ENCODE results near the gene GNPTAB.
"Not testable (repeated sequence)": the region's sequence is repeated elsewhere in the genome, so short reads cannot be mapped to it uniquely, and the experiment has no call there.

GNPTAB gene

GRCh38 chr12:101830367-101831325 lies at the start of gene GNPTAB:
Gene GNPTAB (minus strand): TSS chr12:101830959. CDS start chr12:101830675, 284 bp downstream.
- peak within 1 kb of the TSS; percentile 49 for H3K27ac ChIP-seq (ENCODE audit: low read length)
- H3K4me3 ChIP-seq (ENCODE audit: low read depth in 1 of 2, low read length in 2 of 2): peak within 1 kb of the TSS; percentile 80 to 87
- H3K4me1 ChIP-seq (ENCODE audit: control insufficient read depth in 1 of 2, insufficient read depth in 2 of 2, low read length in 2 of 2): peaks cover 3 to 20% of the 10 kb centered on the region in 2 donors

DNA sequence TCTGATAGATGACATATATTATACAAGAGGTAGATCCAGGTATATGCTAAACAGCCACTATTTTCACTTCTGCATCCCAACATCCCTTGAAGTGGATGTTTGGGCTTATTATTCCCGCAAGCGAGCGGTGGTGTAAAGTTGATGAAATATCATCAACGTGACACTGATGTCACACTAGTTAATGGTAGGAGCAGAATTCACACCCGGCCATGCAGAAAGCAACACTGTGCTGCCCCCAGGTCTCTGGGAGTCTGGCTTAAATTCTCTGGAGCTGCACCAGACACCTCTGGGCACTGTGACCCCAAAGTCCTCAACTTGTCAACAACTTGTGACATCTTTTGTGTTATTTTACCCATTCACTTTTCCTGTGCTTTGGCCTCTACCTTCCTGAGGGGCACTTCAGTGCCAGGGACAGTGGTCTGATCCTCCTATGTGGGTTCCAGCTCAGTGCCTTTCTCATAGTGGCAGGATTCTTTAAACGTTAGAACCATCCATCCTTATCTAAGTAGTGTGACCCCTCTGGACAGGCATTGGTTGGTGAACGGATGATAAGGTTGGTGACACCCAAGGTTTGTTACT lies 47.6 kb upstream of the GNPTAB start:
- Histone ChIP-seq H3K4me3 (ENCODE audit: low read depth in 1 of 2, low read length in 2 of 2) (peak overlapping the region; percentile 88 to 92), H3K4me1 (ENCODE audit: control insufficient read depth in 1 of 2, insufficient read depth in 2 of 2, low read length in 2 of 2) (peaks cover 0 to 9% of the 10 kb centered on the region in 2 donors), H3K27ac (ENCODE audit: low read length) (peak overlapping the region; percentile 72), H3K36me3 (ENCODE audit: control insufficient read depth in 1 of 2, insufficient read depth in 2 of 2, low read length in 2 of 2) (no peaks in the 10 kb centered on the region), H3K9me3 (ENCODE audit: control insufficient read depth in 1 of 2, low read length in 2 of 2) (no peaks in the 10 kb centered on the region), H3K27me3 (ENCODE audit: low read depth, low read length) (no peaks in the 10 kb centered on the region)

More at GRCh38 chr12:101830367-101831325, at the start of gene GNPTAB:
- Histone ChIP-seq H3K9me3 (ENCODE audit: control insufficient read depth in 1 of 2, low read length in 2 of 2) (no peaks in the 10 kb centered on the region), H3K36me3 (ENCODE audit: control insufficient read depth in 1 of 2, insufficient read depth in 2 of 2, low read length in 2 of 2) (no peaks in the 10 kb centered on the region), H3K27me3 (ENCODE audit: low read depth, low read length) (no peaks in the 10 kb centered on the region)

- peaks cover 0 to 9% of the 10 kb centered on the region in 2 donors for H3K4me1 ChIP-seq (ENCODE audit: control insufficient read depth in 1 of 2, insufficient read depth in 2 of 2, low read length in 2 of 2)
- H3K36me3 ChIP-seq (ENCODE audit: control insufficient read depth in 1 of 2, insufficient read depth in 2 of 2, low read length in 2 of 2): no peaks in the 10 kb centered on the region
- H3K4me3 ChIP-seq (ENCODE audit: low read depth in 1 of 2, low read length in 2 of 2): peak overlapping the region; percentile 88 to 92
- H3K9me3 ChIP-seq (ENCODE audit: control insufficient read depth in 1 of 2, low read length in 2 of 2): no peaks in the 10 kb centered on the region
- no peaks in the 10 kb centered on the region for H3K27me3 ChIP-seq (ENCODE audit: low read depth, low read length)
- H3K27ac ChIP-seq (ENCODE audit: low read length): peak overlapping the region; percentile 72
Measured at GRCh38 chr12:101877806-101878242, 47.1 kb upstream of the GNPTAB start.

DNA sequence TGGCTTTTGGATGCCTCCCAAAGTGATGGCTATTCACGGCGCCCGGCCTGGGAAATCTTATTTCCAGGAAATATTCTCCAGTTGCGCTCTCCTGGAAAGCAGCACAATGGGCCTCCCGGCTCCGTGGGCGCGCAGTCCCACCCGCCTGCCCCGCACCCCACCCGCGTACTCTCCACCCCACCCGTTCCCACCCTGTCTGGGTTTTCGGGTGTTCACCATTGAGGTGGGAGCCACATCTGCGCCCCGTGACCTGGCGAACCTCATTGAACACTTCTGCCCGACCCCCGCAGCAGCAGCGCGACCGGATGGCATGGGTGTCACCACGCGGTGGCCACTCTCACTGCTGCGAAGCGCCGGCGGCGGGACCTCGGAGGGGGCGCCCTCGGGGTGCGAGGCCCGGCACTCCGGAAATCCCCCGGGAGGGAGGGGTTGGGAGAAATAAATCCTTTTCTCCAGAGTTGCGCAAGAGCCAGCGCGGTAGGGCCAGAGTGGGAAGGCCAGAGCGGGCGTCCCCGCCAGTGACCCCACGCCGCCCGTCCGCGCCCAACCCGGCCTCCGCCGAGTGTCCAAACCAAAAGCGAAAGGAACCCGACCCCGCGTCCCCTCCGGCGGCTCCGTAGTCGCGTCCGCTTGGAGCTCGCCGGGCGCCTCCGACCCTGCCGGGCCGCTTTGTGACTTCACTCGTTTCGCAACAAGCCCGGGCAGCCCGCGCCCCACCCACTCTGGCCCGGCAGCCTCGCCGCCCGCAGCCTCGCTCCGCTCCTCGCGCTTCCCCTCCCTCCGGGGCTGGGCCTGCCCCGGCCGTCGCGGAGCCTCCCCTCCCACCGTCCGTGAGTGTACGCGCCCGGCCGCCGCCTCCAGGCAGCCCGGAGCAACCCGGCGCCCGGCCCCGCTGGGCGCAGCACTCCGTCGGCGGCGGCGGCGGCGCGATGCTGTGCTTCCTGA lies 46.4 kb upstream of the GNPTAB start, which contains the start of gene DRAM1:
Gene DRAM1, plus strand, starts transcription at position 720 of the 945 bp plus-strand sequence. Its CDS starts 210 bp downstream, at position 930.
- Histone ChIP-seq H3K36me3 (ENCODE audit: control insufficient read depth in 1 of 2, insufficient read depth in 2 of 2, low read length in 2 of 2) (no peaks in the 10 kb centered on the region), H3K4me1 (ENCODE audit: control insufficient read depth in 1 of 2, insufficient read depth in 2 of 2, low read length in 2 of 2) (peaks cover 0 to 9% of the 10 kb centered on the region in 2 donors), H3K27me3 (ENCODE audit: low read depth, low read length) (no peaks in the 10 kb centered on the region), H3K27ac (ENCODE audit: low read length) (peak within 1 kb of the TSS; percentile 72), H3K4me3 (ENCODE audit: low read depth in 1 of 2, low read length in 2 of 2) (peak within 1 kb of the TSS; percentile 88 to 92), H3K9me3 (ENCODE audit: control insufficient read depth in 1 of 2, low read length in 2 of 2) (no peaks in the 10 kb centered on the region)

- Histone ChIP-seq H3K27ac (ENCODE audit: low read length) (peak overlapping the region; percentile 72), H3K4me1 (ENCODE audit: control insufficient read depth in 1 of 2, insufficient read depth in 2 of 2, low read length in 2 of 2) (peaks cover 0 to 9% of the 10 kb centered on the region in 2 donors), H3K4me3 (ENCODE audit: low read depth in 1 of 2, low read length in 2 of 2) (peak overlapping the region; percentile 88 to 92), H3K27me3 (ENCODE audit: low read depth, low read length) (no peaks in the 10 kb centered on the region), H3K9me3 (ENCODE audit: control insufficient read depth in 1 of 2, low read length in 2 of 2) (no peaks in the 10 kb centered on the region), H3K36me3 (ENCODE audit: control insufficient read depth in 1 of 2, insufficient read depth in 2 of 2, low read length in 2 of 2) (no peaks in the 10 kb centered on the region)
Measured at GRCh38 chr12:101876322-101876860, 45.6 kb upstream of the GNPTAB start.

- H3K27ac ChIP-seq (ENCODE audit: low read length): no peak overlapping the region
Measured at GRCh38 chr12:101875162-101875561, 44.4 kb upstream of the GNPTAB start.

DNA sequence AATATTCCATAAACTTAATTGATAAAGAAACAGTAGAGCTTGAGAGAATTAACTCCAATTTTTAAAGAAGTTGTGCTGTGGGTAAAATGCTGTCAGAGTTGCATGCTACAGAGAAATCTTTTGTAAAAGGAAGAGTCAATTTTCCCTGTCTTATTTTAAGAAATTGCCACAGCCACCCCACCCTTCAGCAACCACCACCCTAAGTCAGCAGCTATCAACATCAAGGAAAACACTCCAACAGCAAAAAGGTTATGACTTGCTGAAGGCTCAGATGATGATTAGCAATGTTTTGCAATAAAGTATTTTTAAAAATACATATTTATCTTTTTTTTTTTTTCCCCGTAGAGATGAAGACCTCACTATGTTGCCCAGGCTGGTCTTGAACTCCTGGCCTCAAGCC lies 40.2 kb upstream of the GNPTAB start:
- Histone ChIP-seq H3K4me3 (ENCODE audit: low read depth in 1 of 2, low read length in 2 of 2) (no peak overlapping the region), H3K9me3 (ENCODE audit: control insufficient read depth in 1 of 2, low read length in 2 of 2) (no peaks in the 10 kb centered on the region), H3K27ac (ENCODE audit: low read length) (no peak overlapping the region), H3K27me3 (ENCODE audit: low read depth, low read length) (no peaks in the 10 kb centered on the region), H3K4me1 (ENCODE audit: control insufficient read depth in 1 of 2, insufficient read depth in 2 of 2, low read length in 2 of 2) (no peaks in the 10 kb centered on the region), H3K36me3 (ENCODE audit: control insufficient read depth in 1 of 2, insufficient read depth in 2 of 2, low read length in 2 of 2) (no peaks in the 10 kb centered on the region)

More at GRCh38 chr12:101875162-101875561, 44.4 kb upstream of the GNPTAB start:
- H3K27me3 ChIP-seq (ENCODE audit: low read depth, low read length): no peaks in the 10 kb centered on the region
- H3K4me3 ChIP-seq (ENCODE audit: low read depth in 1 of 2, low read length in 2 of 2): no peak overlapping the region
- no peaks in the 10 kb centered on the region for H3K9me3 ChIP-seq (ENCODE audit: control insufficient read depth in 1 of 2, low read length in 2 of 2)
- H3K4me1 ChIP-seq (ENCODE audit: control insufficient read depth in 1 of 2, insufficient read depth in 2 of 2, low read length in 2 of 2): peaks cover 0 to 9% of the 10 kb centered on the region in 2 donors
- no peaks in the 10 kb centered on the region for H3K36me3 ChIP-seq (ENCODE audit: control insufficient read depth in 1 of 2, insufficient read depth in 2 of 2, low read length in 2 of 2)

DNA sequence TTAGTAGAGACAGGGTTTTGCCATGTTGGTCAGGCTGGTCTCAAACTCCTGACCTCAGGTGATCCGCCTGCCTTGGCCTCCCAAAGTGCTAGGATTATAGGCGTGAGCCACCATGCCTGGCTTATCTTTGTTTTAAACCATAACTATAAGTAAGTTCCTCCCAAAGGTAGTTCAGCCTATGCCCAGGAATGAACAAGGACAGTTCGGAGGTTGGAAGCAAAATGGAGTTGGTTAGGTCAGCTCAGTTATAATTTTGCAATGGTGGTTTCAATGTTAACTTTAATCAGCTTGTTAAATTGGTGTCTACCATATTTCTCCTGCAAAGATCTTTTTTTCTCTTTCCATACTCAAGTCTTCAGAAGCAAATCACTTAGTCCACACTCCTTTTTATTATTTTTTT lies 36.9 kb upstream of the GNPTAB start:
- H3K36me3 ChIP-seq (ENCODE audit: control insufficient read depth in 1 of 2, insufficient read depth in 2 of 2, low read length in 2 of 2); H3K4me3 ChIP-seq (ENCODE audit: low read depth in 1 of 2, low read length in 2 of 2); H3K27ac ChIP-seq (ENCODE audit: low read length); H3K4me1 ChIP-seq (ENCODE audit: control insufficient read depth in 1 of 2, insufficient read depth in 2 of 2, low read length in 2 of 2); H3K27me3 ChIP-seq (ENCODE audit: low read depth, low read length); H3K9me3 ChIP-seq (ENCODE audit: control insufficient read depth in 1 of 2, low read length in 2 of 2): not testable (repeated sequence)

- Histone ChIP-seq H3K4me3 (ENCODE audit: low read depth in 1 of 2, low read length in 2 of 2) (no peak overlapping the region), H3K4me1 (ENCODE audit: control insufficient read depth in 1 of 2, insufficient read depth in 2 of 2, low read length in 2 of 2) (no peaks in the 10 kb centered on the region), H3K27me3 (ENCODE audit: low read depth, low read length) (no peaks in the 10 kb centered on the region), H3K9me3 (ENCODE audit: control insufficient read depth in 1 of 2, low read length in 2 of 2) (no peaks in the 10 kb centered on the region), H3K27ac (ENCODE audit: low read length) (no peak overlapping the region), H3K36me3 (ENCODE audit: control insufficient read depth in 1 of 2, insufficient read depth in 2 of 2, low read length in 2 of 2) (no peaks in the 10 kb centered on the region)
Measured at GRCh38 chr12:101866615-101867373, 36.0 kb upstream of the GNPTAB start.

DNA sequence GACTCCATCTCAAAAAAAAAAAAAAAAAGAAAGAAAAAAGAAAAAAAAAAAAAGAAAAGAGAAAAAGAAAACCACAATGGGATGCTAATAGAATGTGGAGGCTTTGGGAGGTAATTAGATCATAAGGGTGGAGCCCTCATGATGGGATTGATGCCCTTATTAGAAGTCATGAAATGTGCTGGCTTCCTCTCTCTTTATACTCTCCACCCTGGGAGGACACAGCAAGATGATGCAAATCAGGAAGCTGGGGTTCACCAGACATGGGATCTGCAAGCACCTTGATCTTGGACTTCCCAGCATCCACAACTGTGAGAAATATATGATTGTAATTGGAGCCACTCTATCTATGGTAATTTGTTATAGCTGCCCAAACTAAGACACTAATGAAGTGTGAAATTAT lies 33.2 kb upstream of the GNPTAB start:
- H3K9me3 ChIP-seq (ENCODE audit: control insufficient read depth in 1 of 2, low read length in 2 of 2): no peaks in the 10 kb centered on the region
- no peak overlapping the region for H3K4me3 ChIP-seq (ENCODE audit: low read depth in 1 of 2, low read length in 2 of 2)
- no peaks in the 10 kb centered on the region for H3K27me3 ChIP-seq (ENCODE audit: low read depth, low read length)
- no peak overlapping the region for H3K27ac ChIP-seq (ENCODE audit: low read length)
- H3K36me3 ChIP-seq (ENCODE audit: control insufficient read depth in 1 of 2, insufficient read depth in 2 of 2, low read length in 2 of 2): no peaks in the 10 kb centered on the region
- H3K4me1 ChIP-seq (ENCODE audit: control insufficient read depth in 1 of 2, insufficient read depth in 2 of 2, low read length in 2 of 2): peaks cover 0 to 5% of the 10 kb centered on the region in 2 donors

All from muscle layer of duodenum (tissue), 2 donors.